ENCODE measurements around the gene RAD51B. TPM values are rescaled to one million over a fixed set of nuclear protein-coding genes. Genes with fewer than 3 reads are reported as not detected.

RAD51B gene
- total RNA-seq, 6 experiments from 2014 or later, result 2.7 to 5.8 (median 4.3) TPM

DNA sequence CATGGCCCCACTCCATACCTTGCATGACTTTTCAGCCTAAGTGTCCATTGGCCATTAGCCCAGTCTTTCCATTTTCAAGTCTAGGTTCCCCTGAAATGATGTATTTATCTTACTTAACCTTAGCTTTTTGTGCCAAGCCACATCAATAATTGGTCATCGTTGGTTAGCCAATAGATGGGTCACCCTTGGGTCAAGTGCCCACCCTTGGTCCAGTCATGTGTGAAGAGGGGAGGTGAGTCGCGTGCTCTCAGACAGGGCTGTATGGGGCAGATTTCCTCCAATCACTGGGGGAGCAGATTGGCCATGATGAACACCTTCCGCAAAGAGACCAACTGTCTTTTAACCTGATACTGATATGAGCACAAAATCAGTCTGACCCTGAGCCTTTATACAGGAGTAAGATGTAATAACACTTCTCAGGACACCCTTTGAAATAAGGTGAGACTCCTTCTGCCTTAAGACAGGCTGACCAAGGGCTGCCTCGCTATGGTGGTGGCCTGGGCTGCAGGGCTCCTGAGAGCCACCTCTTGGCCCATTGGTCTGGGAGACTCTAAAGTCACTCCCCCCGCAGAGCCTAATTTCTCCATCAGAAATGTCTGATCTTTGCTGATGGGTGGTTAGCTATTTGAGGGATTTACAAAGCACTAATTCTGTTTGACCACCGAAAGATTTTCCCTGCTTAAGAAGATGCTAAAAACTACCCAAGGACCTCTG is 830.1 kb downstream of the RAD51B start:
- ATAC-seq, result no peak
- TF ChIP-seq CTCF (IDR thresholded peaks at IDR 0.05), result no peak
- TF ChIP-seq POLR2A (IDR thresholded peaks at IDR 0.05), result no peak
- Histone ChIP-seq H3K27me3 (no peaks in the 10 kb centered on the region), H3K36me3 (no peaks in the 10 kb centered on the region), H3K9me3 (no peaks in the 10 kb centered on the region), H3K4me3 (no peak overlapping the region), H3K27ac (peak overlapping the region in 2 of 3 donors; percentile 83 to 84), H3K4me1 (peaks cover 0 to 23% (median 8%) of the 10 kb centered on the region in 4 donors)
- peak in 1 of 3 donors; percentile 39 for DNase-seq
- 79% methylated on average over 5 of the region's 7 CpGs for WGBS (ENCODE audit: insufficient coverage, low coverage, low lambda C conversion rate, missing lambda C conversion rate)
- intact Hi-C loops (cut with DNase I), result no loop called here

DNA sequence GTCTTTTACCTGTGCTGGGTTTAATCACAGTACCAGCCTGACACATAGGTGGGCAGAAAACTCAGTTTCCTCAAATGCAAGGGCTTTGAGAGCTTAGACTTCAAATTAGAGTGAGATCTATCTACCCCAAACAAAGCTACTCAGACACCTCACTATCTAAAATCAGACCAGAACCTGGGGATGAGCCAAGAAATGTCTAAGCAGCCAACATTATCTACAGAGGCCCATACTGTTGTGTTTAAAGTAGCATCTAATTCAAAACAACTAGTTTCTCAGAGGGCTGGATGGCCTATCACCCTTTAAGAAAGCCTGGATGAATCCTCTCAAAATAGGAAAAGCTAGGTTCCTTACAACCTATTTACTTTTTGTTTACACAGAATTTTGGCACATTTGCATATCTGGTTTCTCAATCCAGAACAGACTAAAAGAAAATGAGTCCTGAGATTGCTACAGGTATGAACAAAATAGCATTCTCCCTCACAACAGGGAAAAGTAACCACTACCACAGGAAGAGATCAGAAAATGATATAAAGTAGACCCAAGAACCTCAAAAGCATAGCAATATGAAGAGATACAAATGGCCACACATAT is 830.9 kb downstream of the RAD51B start:
- Histone ChIP-seq H3K4me3 (no peak overlapping the region), H3K4me1 (peaks cover 0 to 23% (median 8%) of the 10 kb centered on the region in 4 donors), H3K27ac (peak overlapping the region; percentile 59 to 84 (median 83)), H3K27me3 (no peaks in the 10 kb centered on the region), H3K36me3 (no peaks in the 10 kb centered on the region), H3K9me3 (no peaks in the 10 kb centered on the region)
- intact Hi-C loops (cut with DNase I), result no loop called here
- DNase-seq (peak in 1 of 3 donors; percentile 12), ATAC-seq (peak; percentile 53 to 78 (median 59))
- TF ChIP-seq POLR2A (IDR thresholded peaks at IDR 0.05), result no peak
- TF ChIP-seq CTCF (IDR thresholded peaks at IDR 0.05), result no peak

GRCh38 chr14:68651075-68651474 is 831.5 kb downstream of the RAD51B start:
- WGBS (ENCODE audit: insufficient coverage, low coverage, low lambda C conversion rate, missing lambda C conversion rate), result 93% methylated on average over 4 of the region's 4 CpGs
- Histone ChIP-seq H3K27ac (peak overlapping the region; percentile 59 to 84 (median 83)), H3K27me3 (no peaks in the 10 kb centered on the region), H3K9me3 (no peaks in the 10 kb centered on the region), H3K4me1 (peaks cover 0 to 23% (median 8%) of the 10 kb centered on the region in 4 donors), H3K4me3 (no peak overlapping the region), H3K36me3 (no peaks in the 10 kb centered on the region)
- intact Hi-C loops (cut with DNase I), result no loop called here
- DNase-seq (peak in 1 of 3 donors; percentile 49), ATAC-seq (peak; percentile 66 to 77 (median 72))
- TF ChIP-seq CTCF (IDR thresholded peaks at IDR 0.05) (no peak), POLR2A (IDR thresholded peaks at IDR 0.05) (no peak)

DNA sequence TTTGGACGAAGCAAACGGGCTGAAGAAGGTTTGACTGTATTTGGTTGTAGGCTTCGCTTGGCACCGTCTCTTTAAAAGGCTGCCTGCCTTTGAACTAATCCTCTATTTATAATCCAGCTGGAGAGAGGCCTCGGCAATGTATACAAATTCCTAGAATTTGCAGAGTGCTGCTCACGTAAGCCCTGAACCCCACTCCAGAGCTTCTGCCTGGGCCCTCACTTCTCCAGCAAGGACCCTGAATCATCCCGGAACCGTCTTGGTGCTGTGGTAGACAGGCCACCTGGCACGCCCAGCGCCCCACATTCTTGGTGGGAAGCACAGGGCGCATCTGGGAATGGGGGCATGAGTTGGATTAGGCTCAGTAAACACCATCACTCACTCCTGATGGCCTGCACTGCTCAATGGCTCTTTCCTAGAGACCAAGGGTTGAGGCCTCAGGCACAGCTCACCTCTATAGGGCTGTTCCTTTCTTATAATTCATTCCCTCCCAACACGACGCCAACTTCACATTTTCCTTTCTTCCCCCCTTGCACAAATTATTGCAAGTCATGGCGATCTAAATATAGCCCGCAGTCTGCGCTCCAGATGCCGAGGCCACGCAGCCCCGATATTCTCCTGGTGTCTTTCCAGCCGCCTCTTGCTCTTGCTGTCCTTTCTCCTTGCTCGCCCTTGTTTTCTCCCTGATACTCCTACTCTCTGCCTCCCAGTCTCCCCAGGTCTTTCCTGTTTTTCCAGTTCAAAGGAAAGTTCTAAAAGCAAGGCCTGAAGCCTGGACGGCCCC is 832.3 kb downstream of the RAD51B start:
- WGBS (ENCODE audit: insufficient coverage, low coverage, low lambda C conversion rate, missing lambda C conversion rate), result 83% methylated on average over 15 of the region's 22 CpGs
- Histone ChIP-seq H3K27me3 (no peaks in the 10 kb centered on the region), H3K36me3 (no peaks in the 10 kb centered on the region), H3K9me3 (no peaks in the 10 kb centered on the region), H3K27ac (peak overlapping the region; percentile 38 to 84 (median 83)), H3K4me3 (no peak overlapping the region), H3K4me1 (peaks cover 0 to 23% (median 8%) of the 10 kb centered on the region in 4 donors)
- intact Hi-C loops (cut with DNase I), result no loop called here
- TF ChIP-seq POLR2A (IDR thresholded peaks at IDR 0.05), result no peak
- TF ChIP-seq CTCF (IDR thresholded peaks at IDR 0.05), result no peak
- ATAC-seq (peak in 1 of 4 donors; percentile 11), DNase-seq (peak in 1 of 3 donors; percentile 43)
